Thyroid gland (tissue), 4 donors: ENCODE data around the gene GAS7.

Experiments
- CTCF ChIP-seq, 6 experiments: fragments of 200-600 bp in 3 of 6; fragments of 450-650 bp in 3 of 6; sonication (generic) in 3 of 6; IDR thresholded peaks; one replicate each; pipeline ENCODE4 v1.5.1; 2016 to 2019; ENCODE audit warnings: antibody characterized with exemption in 6 of 6, mild to moderate bottlenecking in 2 of 6, inconsistent platforms in 1 of 6, moderate library complexity in 1 of 6
- POLR2A ChIP-seq, 2 donors: fragments of 450-650 bp; IDR thresholded peaks; one replicate each; pipeline ENCODE4 v1.6.1; 2017; ENCODE audit warnings: antibody characterized with exemption in 2 of 2, mild to moderate bottlenecking in 2 of 2, moderate library complexity in 1 of 2

- TF ChIP-seq CTCF (IDR thresholded peaks at IDR 0.05) (no peak), POLR2A (IDR thresholded peaks at IDR 0.05) (no peak)
These were observed 16.9 kb upstream of the GAS7 start for GRCh38 chr17:10215286-10215685.
